Activated B cell treated with CpG ODN at 0.5 μM for 24 hours (primary cell): Measurements from ENCODE around the gene BBS1. TPM values are rescaled to one million over a fixed set of nuclear protein-coding genes. Genes with fewer than 3 reads are reported as not detected.

Source experiments
- ATAC-seq: fragments of 200-7000 bp; cut with Tn5 transposase; one replicate; pipeline ENCODE4 v1.10.0; 2021; ENCODE audit warnings: low read depth, mild to moderate bottlenecking, moderate library complexity
- CTCF ChIA-PET: fragments of 350-600 bp; sonication (Branson Sonifier 250); formaldehyde crosslinking; loops from one replicate; lab custom pipeline; 2021; ENCODE audit warnings: antibody characterized with exemption; lab: Charles Lee
- POLR2A ChIA-PET: fragments of 350-600 bp; sonication (Branson Sonifier 250); formaldehyde crosslinking; loops from one replicate; lab custom pipeline; 2021; ENCODE audit warnings: antibody characterized with exemption; lab: Charles Lee
- DNase-seq: peaks from one replicate; pipeline ENCODE4 v3.0.0; 2022
- H3K27ac Mint-ChIP-seq: one replicate; pipeline ENCODE4 v1.8.0; 2020; ENCODE audit warnings: mixed read lengths
- H3K27me3 Mint-ChIP-seq: one replicate; pipeline ENCODE4 v1.8.0; 2021; ENCODE audit warnings: mixed read lengths
- H3K36me3 Mint-ChIP-seq: one replicate; pipeline ENCODE4 v1.8.0; 2021; ENCODE audit warnings: low read depth, mixed read lengths
- H3K4me1 Mint-ChIP-seq: one replicate; pipeline ENCODE4 v1.8.0; 2021; ENCODE audit warnings: mixed read lengths
- H3K4me3 Mint-ChIP-seq: one replicate; pipeline ENCODE4 v1.8.0; 2020; ENCODE audit warnings: mild to moderate bottlenecking, mixed read lengths
- H3K9me3 Mint-ChIP-seq: one replicate; pipeline ENCODE4 v1.8.0; 2020; ENCODE audit warnings: mixed read lengths
- intact Hi-C: fragments of 100-400 bp; cut with micrococcal nuclease; formaldehyde crosslinking; loops from one replicate; pipeline ENCODE4 v1.15.1; 2024
- total RNA-seq: library from RNA; stranded (reverse); gene quantifications from 2 replicates; pipeline ENCODE4 v1.2.3, GENCODE V29; 2022
- TF ChIP-seq, protein P1 (sequence below): fragments of 200-600 bp; IDR thresholded peaks from one replicate; pipeline ENCODE4 v1.8.0; 2022; ENCODE audit warnings: antibody characterized with exemption, mild to moderate bottlenecking

The BBS1 gene
- total RNA-seq, 1 donor from 2014 or later: 38.8 TPM

DNA sequence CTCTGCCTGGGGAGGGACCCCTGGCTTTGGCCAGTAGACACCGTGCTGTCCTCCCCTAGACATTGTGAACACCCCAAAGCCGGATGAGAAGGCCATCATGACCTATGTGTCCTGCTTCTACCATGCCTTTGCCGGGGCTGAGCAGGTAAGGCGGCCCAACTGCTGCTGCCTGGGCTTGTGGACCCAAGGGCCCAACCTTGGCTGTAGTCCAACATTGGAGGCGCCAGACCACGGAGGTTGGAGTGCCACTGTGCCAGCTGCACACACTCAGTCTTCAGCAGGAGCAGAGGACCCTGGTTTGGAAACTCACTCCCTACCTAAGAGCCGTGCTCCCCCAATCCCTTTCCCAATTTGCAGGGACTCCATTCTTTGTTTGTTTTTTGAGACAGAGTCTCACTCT is 45.7 kb downstream of the BBS1 start:
- H3K36me3 Mint-ChIP-seq: no peaks in the 10 kb centered on the region
- TF ChIP-seq, protein P1, sequence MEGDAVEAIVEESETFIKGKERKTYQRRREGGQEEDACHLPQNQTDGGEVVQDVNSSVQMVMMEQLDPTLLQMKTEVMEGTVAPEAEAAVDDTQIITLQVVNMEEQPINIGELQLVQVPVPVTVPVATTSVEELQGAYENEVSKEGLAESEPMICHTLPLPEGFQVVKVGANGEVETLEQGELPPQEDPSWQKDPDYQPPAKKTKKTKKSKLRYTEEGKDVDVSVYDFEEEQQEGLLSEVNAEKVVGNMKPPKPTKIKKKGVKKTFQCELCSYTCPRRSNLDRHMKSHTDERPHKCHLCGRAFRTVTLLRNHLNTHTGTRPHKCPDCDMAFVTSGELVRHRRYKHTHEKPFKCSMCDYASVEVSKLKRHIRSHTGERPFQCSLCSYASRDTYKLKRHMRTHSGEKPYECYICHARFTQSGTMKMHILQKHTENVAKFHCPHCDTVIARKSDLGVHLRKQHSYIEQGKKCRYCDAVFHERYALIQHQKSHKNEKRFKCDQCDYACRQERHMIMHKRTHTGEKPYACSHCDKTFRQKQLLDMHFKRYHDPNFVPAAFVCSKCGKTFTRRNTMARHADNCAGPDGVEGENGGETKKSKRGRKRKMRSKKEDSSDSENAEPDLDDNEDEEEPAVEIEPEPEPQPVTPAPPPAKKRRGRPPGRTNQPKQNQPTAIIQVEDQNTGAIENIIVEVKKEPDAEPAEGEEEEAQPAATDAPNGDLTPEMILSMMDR: no peak
- ChIA-PET POLR2A (interaction anchor here (0.6 kb wide), 1 partner anchor 10 kb away, joined by 5 read pairs; the partner anchor contains the start of genes ACTN3 and ZDHHC24), CTCF (no interaction called here)
- intact Hi-C loops: no loop called here
- H3K9me3 Mint-ChIP-seq: no peaks in the 10 kb centered on the region
- H3K4me1 Mint-ChIP-seq: peaks cover 7% of the 10 kb centered on the region
- H3K27me3 Mint-ChIP-seq: peaks cover 16% of the 10 kb centered on the region
- H3K4me3 Mint-ChIP-seq: no peak overlapping the region
- ATAC-seq (no peak), DNase-seq (no peak)
- no peak overlapping the region for H3K27ac Mint-ChIP-seq

DNA sequence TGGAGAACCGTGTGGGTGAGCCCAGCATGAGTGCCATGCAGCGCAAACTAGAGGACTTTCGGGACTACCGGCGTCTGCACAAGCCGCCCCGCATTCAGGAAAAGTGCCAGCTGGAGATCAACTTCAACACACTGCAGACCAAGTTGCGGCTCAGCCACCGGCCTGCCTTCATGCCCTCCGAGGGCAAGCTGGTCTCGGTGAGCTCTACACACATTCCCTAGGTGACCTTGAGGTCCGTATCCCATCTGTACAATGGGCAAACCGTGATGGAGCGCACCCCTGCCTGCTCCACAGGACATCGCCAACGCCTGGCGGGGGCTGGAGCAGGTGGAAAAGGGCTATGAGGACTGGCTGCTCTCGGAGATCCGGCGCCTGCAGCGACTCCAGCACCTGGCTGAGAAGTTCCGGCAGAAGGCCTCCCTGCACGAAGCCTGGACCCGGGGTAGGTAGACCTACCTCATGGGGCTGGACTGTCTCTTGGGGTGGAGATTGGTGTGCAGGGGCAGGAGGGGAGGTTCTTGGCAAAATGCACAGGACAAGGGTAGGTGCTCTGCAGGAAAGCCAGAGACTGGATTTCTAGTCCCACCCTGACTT is 47.4 kb downstream of the BBS1 start:
- peaks cover 7% of the 10 kb centered on the region for H3K4me1 Mint-ChIP-seq
- no peaks in the 10 kb centered on the region for H3K9me3 Mint-ChIP-seq
- H3K27me3 Mint-ChIP-seq: peaks cover 16% of the 10 kb centered on the region
- no peaks in the 10 kb centered on the region for H3K36me3 Mint-ChIP-seq
- POLR2A ChIA-PET: no interaction called here
- intact Hi-C loops: no loop called here
- no peak for ATAC-seq
- H3K27ac Mint-ChIP-seq: no peak overlapping the region
- CTCF ChIA-PET: no interaction called here
- no peak overlapping the region for H3K4me3 Mint-ChIP-seq
- no peak for DNase-seq
- TF ChIP-seq, protein P1: no peak

DNA sequence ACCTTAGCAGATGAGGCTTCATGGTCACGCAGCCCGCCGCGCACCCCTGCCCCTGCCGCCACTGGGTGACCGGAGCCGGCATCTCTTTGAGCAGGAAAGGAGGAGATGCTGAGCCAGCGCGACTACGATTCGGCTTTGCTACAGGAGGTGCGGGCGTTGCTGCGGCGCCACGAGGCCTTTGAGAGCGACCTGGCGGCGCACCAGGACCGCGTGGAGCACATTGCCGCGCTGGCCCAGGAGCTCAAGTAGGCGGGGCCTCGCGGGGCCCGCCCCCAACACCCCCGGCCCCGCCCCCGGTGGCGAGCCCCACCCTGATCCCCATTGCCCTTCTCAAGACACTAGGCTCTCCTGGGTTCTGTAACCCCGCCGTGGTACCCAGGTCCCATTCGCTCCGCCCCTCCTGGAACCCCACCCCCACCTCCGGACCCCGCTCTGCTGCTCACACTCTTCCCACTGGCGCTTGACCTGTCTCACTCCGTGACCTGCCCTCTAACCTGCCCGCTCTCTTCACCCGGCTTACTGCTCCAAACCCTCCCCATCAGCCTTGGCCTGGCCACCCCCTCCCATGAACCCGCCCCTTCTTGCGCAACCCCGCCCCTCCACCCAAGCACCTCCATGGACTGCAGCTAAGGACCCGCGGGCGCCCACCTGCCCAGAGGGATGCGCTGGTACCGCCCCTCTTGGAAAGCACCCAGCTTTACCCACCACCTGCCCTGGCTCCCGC is 48.9 kb downstream of the BBS1 start:
- TF ChIP-seq, protein P1: no peak
- Mint-ChIP-seq H3K36me3 (no peaks in the 10 kb centered on the region), H3K27ac (no peak overlapping the region), H3K4me3 (no peak overlapping the region), H3K27me3 (peaks cover 16% of the 10 kb centered on the region), H3K9me3 (no peaks in the 10 kb centered on the region), H3K4me1 (peaks cover 7% of the 10 kb centered on the region)
- intact Hi-C loops: no loop called here
- peak; percentile 57 for ATAC-seq
- DNase-seq: no peak
- ChIA-PET POLR2A (interaction anchor here (0.6 to 0.9 kb wide), 2 partner anchors 14 to 71 kb away, joined by 3 to 5 read pairs; partner anchors contain the start of gene ZDHHC24), CTCF (no interaction called here)

DNA sequence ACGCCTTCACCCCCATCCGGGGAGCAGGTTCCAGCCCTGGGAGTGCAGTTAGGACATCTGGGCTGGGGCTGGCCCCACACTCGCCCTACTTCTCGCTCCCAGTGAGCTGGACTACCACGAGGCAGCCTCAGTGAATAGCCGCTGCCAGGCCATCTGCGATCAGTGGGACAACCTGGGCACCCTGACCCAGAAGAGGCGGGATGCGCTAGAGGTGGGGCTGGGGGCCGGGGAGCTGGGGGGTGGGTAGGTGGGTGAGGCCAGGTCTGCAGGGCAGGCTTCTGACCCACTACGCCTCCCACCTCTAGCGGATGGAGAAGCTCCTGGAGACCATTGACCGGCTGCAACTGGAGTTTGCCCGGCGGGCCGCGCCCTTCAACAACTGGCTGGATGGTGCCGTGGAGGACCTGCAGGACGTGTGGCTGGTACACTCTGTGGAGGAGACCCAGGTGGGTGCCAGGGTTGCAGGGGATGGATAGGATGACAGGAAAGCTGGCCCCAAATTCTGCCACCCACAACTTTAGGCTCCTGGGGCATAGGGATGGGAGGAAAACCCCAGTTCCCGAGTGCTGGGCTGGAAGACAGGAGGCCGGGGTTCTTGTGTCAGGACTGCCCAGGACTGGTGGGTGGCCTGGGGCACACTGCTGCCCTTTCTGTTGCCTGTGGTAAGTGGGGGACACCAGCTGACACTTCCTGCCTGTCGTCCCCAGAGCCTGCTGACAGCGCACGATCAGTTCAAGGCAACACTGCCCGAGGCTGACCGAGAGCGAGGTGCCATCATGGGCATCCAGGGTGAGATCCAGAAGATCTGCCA is 49.6 kb downstream of the BBS1 start:
- ChIA-PET CTCF (no interaction called here), POLR2A (interaction anchor here (0.6 kb wide), 1 partner anchor 70 kb away, joined by 5 read pairs; no protein-coding TSS in a partner anchor)
- H3K36me3 Mint-ChIP-seq: no peaks in the 10 kb centered on the region
- peaks cover 16% of the 10 kb centered on the region for H3K27me3 Mint-ChIP-seq
- H3K4me3 Mint-ChIP-seq: no peak overlapping the region
- no peak overlapping the region for H3K27ac Mint-ChIP-seq
- peaks cover 7% of the 10 kb centered on the region for H3K4me1 Mint-ChIP-seq
- ATAC-seq (no peak), DNase-seq (no peak)
- TF ChIP-seq, protein P1: no peak
- intact Hi-C loops: no loop called here
- H3K9me3 Mint-ChIP-seq: no peaks in the 10 kb centered on the region
